ENCODE data around the gene GRB2.
"Not testable (repeated sequence)": the region's sequence is repeated elsewhere in the genome, so short reads cannot be mapped to it uniquely, and the experiment has no call there.

GRB2 gene

DNA sequence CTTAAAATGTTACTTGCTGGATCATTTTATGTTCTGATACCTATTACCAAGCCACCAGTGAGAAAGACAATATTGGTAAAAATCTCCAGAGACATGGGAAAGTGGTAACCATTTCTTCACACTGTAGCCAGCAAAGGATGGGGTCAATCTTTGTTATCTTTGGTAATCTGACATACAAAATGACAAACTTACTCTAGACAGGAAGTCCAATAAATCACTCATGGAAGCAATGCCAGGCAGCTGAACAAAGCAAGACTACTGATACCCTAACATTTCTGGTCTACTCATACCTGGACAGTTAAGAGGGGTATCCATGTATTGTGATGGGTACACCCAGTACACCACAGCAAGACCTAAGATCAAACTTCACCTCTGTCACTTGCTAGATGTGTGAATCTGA, 19.0 kb downstream of the GRB2 start:
- TF ChIP-seq, protein P1, sequence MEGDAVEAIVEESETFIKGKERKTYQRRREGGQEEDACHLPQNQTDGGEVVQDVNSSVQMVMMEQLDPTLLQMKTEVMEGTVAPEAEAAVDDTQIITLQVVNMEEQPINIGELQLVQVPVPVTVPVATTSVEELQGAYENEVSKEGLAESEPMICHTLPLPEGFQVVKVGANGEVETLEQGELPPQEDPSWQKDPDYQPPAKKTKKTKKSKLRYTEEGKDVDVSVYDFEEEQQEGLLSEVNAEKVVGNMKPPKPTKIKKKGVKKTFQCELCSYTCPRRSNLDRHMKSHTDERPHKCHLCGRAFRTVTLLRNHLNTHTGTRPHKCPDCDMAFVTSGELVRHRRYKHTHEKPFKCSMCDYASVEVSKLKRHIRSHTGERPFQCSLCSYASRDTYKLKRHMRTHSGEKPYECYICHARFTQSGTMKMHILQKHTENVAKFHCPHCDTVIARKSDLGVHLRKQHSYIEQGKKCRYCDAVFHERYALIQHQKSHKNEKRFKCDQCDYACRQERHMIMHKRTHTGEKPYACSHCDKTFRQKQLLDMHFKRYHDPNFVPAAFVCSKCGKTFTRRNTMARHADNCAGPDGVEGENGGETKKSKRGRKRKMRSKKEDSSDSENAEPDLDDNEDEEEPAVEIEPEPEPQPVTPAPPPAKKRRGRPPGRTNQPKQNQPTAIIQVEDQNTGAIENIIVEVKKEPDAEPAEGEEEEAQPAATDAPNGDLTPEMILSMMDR (IDR thresholded peaks at IDR 0.05; ENCODE audit: control insufficient read depth, extremely low read depth, insufficient read depth) = no peak
- DNase-seq (ENCODE audit: low read depth) = no peak

GRCh38 chr17:75384751-75385150, 20.7 kb downstream of the GRB2 start:
- TF ChIP-seq, protein P1 (IDR thresholded peaks at IDR 0.05; ENCODE audit: control insufficient read depth, extremely low read depth, insufficient read depth) = no peak
- H3K4me3 ChIP-seq (ENCODE audit: low read depth, low read length) = no peak overlapping the region
- no peak for DNase-seq (ENCODE audit: low read depth)

More for the DNA sequence above, 19.0 kb downstream of the GRB2 start:
- no peak overlapping the region for H3K4me3 ChIP-seq (ENCODE audit: low read depth, low read length)

DNA sequence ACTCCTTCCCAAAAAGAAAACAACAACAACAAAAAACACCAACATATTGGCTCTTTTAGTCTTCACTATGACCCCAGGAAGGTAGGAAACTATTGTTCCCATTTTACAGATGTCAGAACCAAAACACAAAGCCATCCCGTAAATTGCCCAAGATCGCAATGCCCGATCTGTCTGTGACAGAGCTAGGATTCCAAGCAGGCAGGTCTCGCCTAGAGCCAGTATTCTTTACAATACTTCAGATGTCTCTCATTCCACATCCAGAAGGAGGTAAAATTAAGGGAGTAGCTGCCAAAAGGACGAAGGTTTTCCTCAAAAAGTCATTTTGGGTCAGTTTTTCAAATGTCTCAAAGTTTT, 21.7 kb downstream of the GRB2 start:
- TF ChIP-seq, protein P1 (IDR thresholded peaks at IDR 0.05; ENCODE audit: control insufficient read depth, extremely low read depth, insufficient read depth) = no peak
- H3K4me3 ChIP-seq (ENCODE audit: low read depth, low read length) = no peak overlapping the region
- no peak for DNase-seq (ENCODE audit: low read depth)

GRCh38 chr17:75380750-75381149, 24.7 kb downstream of the GRB2 start:
- H3K4me3 ChIP-seq (ENCODE audit: low read depth, low read length) = no peak overlapping the region
- DNase-seq (ENCODE audit: low read depth) = no peak
- TF ChIP-seq, protein P1 (IDR thresholded peaks at IDR 0.05; ENCODE audit: control insufficient read depth, extremely low read depth, insufficient read depth) = no peak

- H3K4me3 ChIP-seq (ENCODE audit: low read depth, low read length) = no peak overlapping the region
- TF ChIP-seq, protein P1 (IDR thresholded peaks at IDR 0.05; ENCODE audit: control insufficient read depth, extremely low read depth, insufficient read depth) = no peak
- DNase-seq (ENCODE audit: low read depth) = no peak
These were observed 25.2 kb downstream of the GRB2 start for GRCh38 chr17:75380315-75380714.

DNA sequence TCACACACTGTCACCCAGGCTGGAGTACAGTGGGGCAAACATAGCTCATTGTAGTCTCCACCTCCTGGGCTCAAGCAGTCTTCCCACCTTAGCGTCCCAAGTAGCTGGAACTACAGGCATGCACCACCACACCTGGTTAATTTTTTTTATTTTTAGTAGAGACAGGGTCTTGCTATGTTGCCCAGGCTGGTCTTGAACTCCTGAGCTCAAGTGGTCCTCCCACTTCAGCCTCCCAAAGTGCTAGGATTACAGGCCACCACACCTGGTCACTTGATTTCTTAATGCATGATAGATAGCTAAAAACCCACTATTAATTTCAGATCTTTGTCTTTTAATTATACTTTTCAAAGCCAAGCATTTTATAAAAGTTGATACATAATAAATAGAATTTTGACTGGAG, 26.1 kb downstream of the GRB2 start:
- not testable (repeated sequence) for DNase-seq (ENCODE audit: low read depth); H3K4me3 ChIP-seq (ENCODE audit: low read depth, low read length)

DNA sequence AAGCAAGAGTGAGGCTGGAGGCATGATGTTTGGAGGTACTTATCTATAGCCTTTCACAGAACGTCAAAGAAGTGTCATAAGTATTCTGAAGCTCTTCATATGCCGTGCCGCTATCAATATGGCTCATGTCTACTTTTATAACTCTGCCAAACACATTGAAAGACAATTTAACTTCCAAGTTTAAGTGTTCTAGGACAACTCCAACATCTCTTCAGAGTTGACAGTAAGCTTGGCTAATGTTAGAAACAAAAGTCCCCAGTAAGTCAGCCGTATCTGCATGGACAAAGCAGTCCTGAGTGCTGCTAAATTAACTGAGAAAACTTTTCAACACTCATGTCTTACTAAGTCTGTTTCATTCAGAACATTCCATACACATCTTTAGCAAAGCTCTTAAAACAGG, 32.2 kb downstream of the GRB2 start:
- no peak for DNase-seq (ENCODE audit: low read depth)
- TF ChIP-seq, protein P1 (IDR thresholded peaks at IDR 0.05; ENCODE audit: control insufficient read depth, extremely low read depth, insufficient read depth) = no peak
- H3K4me3 ChIP-seq (ENCODE audit: low read depth, low read length) = no peak overlapping the region

DNA sequence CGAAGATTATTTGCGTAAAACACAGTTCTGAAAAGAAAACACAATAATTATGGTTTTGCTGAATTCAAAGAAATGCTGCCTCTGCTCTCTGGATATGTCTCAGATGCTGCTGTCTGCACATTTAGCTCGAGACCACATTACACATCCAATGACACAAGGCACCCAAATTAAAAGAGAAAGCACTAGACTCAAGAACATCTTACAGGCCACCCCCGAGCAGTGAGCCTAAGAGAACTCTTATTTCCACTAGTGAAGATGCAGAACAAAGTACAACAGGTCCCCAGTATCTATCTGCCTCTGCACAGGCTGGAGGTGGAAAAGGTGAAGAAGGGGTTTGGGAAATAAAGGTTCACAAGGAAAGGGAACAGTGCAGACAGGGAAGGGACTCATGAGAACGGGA, 33.5 kb downstream of the GRB2 start:
- no peak for DNase-seq (ENCODE audit: low read depth)
- no peak overlapping the region for H3K4me3 ChIP-seq (ENCODE audit: low read depth, low read length)
- TF ChIP-seq, protein P1 (IDR thresholded peaks at IDR 0.05; ENCODE audit: control insufficient read depth, extremely low read depth, insufficient read depth) = no peak
